GM18873 (cell line): ENCODE data around the gene ARMC3.
"Not testable (repeated sequence)": the region's sequence is repeated elsewhere in the genome, so short reads cannot be mapped to it uniquely, and the experiment has no call there.

Source experiments
- ATAC-seq: cut with Tn5 transposase; IDR thresholded peaks from one replicate; pipeline ENCODE4 v1.9.1; 2021; ENCODE audit warnings: mild to moderate bottlenecking, moderate library complexity, moderate number of reproducible peaks; ENCODE audit not compliant: unreplicated experiment, low FRiP score

Gene ARMC3

DNA sequence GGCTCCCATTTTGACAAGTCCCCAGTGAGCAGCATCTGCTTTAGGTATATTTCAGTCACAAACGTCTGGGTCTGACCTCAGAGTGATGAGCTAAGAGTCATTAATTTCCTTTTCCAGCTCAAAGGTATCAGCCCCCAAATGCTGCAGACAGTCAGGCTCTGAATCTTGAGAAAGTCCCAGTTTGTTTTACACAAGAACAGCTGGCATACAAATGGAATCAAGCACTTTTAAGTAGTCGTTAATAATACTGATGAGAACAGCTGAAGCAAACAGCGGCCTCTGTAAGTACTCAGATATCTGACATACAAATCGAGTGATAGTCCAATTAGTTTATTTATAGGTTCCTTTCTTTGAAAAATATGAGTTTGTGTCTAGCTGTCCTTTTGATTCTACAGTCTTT is 118.2 kb downstream of the ARMC3 start:
- no peak for ATAC-seq

DNA sequence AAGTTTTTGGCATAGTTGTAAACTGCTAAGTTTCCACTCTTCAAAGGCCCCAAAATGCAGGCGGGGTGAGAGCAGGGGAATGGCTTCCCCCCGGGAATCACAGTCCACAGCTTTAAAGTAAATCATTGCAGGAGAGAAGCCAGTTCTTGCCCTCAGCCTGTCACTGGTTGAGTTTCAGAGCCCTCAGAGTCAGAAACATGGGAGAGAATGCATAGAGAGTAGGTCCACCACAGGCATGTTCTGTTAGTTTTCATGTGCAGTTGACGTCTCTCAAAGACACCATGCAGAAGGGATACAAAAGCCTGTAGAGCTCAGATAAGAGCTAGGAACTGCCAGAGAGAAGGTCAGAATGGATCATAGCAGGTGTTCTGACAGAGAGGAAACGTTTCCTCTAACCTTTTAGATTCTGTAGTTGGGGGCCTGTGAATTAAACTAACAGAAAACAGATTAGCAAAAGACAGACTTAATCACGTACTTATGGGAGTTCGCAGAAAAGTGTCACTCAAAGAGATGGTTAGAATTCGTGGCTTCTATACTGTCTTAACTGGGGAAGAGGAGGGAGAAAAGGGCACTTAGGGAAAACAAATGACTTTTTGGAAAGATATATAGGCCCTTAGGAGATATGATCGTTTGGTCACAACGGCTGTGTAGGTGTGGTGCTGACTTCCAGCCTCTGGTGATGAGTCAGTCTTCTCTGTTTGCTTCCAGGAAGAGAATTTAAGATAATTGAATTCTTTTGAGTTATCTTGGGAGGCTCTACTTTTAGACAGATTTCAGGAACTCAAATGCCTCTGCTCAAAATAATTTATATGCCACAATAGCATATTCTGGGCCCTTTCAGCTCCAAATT is 119.6 kb downstream of the ARMC3 start:
- no peak for ATAC-seq

DNA sequence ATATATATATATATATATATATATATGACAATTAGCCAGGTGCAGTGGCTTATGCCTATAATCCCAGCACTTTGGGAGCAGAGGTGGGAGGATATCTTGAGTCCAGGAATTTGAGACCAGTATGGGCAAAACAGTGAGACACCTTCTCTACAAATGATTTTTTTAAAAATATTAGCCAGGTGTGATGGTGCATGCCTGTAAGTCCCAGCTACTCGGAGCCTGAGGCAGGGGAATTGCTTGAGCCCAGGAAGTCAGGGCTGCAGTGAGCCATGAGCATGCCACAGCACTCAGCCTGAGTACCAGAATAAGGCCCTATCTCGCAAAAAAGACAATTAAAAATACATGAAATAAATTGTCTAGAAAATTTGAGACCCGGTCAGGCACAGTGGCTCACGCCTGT is 120.3 kb downstream of the ARMC3 start:
- no peak for ATAC-seq

DNA sequence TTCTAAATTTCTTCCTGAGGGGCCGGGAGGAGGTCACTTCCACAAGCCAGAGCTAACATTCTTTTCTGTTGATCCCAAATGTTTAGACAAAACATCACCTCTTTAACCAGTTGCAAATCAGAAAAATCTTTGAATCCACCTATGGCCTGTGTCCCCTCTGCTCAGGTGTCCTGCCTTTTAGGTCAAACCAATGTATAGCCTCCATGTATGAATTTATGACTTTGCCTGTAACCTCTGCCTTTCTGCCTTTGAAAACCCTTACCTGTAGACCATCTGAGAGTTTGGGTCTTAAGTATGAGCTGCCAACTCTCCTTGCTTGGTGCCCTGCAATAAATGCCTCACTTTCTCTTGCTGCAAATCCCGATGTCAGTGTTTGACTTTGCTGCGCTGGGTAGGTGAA is 123.4 kb downstream of the ARMC3 start:
- no peak for ATAC-seq

DNA sequence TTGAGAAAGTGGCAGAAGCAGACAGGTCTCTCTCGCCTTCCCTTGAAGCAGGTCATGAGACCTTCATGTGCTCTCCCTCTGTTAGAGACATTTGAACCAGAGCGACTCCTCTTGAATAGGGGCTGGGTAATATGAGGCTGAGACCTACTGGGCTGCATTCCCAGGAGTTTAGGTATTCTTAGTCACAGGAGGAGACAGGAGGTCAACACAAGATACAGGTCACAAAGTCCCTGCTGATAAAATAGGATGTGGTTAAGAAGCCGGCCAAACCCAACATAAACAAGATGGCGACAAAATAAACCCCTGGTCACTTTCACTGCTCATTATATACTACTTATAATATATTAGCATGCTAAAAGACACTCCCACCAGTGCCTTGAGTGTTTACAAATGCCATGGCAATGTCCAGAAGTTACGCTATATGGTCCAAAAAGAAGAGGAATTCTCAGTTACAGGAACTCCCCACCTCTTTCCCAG is 124.0 kb downstream of the ARMC3 start:
- ATAC-seq = no peak

DNA sequence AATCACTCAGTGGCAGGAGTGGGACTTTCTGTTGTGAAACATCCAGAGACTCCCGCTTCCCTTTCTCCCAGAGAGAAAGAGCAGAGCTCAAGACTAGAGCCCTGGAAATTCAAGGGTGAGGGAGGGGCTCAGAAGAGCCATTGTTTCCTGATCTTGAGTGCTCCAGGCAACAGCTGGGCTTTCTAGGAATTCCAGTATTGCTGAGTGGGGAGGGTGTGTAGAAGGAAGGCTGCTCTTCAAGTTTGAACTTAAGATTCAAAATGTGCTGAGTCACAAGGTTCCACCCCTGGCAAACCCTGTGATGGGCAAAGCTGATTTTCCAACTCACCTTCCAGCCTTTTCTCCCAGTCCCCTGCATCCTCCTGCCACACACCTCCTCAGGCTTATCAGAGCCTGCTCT is 125.2 kb downstream of the ARMC3 start:
- no peak for ATAC-seq

DNA sequence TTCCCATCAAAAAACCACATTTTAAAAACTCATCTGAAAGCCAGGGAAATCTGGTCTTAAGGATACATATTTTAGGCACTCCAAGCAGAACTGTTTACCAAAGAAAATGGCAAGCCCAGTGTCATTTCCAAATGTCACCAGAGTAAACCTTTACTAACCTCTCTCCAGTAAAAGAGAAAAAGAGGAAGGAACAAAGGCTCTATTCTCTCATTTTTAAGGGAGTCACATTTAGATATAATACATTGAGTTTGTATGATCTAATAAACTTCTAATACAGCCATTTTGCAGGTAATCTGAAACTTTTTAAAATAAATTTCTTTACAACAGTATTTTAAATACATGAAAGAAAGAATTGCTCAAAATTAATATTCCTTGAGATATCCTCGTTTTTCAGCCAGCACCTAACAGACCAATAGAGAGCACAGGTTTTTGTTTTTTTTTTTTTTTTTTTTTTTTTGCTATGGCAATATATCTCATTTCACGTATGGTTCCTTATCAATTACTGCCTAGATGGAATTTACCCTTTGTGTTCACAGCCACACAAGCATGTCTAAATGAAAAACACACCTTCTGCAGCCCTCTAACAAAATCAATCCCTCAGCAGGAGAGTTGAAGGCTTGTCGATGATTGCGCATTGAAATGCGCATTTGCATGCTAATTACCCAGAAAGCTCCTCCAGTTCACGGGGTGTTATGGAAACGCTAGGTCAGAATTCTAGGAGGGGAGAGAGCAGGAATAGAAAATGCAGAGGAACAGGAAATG is 127.8 kb downstream of the ARMC3 start:
- ATAC-seq = no peak

DNA sequence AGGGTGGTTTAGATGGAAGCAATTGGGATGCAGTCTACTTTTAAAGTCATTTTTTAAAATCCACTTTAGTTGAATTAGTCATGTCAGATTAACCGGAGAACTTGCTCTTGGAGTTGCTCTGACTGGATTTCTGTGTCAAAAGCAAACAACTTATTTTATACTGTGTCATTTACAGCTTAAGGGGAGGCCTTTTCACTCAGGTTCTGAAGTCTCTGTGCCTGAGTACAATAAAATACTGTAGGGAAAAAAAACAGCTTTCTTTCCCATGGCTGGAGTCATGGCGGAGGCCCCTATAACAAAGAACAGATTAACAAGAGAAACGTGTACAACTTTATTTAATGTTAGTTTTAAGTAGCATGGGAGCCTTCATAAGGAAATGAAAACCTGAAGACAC is 128.3 kb downstream of the ARMC3 start:
- no peak for ATAC-seq

DNA sequence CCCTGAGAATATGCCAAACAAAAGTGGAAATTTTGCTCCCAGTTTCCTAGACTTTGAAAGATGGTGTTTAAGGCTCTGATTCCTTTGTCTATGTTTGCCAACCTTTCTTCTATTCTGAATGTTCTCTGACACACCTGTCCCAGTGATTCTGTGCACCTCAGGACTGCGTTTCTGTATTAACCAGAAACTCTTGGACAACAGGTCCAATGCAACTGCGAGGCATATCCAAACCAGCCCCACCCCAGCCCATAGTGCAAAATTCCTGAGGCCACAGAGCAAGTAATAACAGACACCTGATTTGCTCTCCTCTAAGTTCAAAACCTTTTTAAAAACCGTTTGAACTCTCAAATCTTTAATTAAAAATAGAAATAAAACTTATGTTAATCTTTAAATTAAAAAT is 130.5 kb downstream of the ARMC3 start:
- no peak for ATAC-seq

DNA sequence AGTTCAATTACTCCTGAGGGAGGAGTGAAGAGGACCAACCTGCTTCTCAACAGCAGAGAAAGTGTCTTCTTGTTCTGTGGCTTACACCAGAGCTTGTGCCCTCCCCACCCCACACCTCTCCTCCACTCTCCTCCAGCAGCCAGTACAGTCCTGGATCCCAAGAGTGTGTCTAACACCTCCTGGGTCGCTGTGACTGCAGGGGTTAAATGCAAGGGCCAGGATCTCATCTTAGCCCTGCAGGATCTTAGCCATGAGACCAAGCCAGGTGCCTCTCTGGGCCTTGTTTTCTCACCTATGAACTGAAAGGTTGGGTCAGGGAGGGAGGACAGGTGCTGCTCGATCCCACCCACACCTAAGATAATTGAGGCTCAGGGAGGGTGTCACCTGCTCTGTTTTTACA is 133.1 kb downstream of the ARMC3 start:
- no peak for ATAC-seq

DNA sequence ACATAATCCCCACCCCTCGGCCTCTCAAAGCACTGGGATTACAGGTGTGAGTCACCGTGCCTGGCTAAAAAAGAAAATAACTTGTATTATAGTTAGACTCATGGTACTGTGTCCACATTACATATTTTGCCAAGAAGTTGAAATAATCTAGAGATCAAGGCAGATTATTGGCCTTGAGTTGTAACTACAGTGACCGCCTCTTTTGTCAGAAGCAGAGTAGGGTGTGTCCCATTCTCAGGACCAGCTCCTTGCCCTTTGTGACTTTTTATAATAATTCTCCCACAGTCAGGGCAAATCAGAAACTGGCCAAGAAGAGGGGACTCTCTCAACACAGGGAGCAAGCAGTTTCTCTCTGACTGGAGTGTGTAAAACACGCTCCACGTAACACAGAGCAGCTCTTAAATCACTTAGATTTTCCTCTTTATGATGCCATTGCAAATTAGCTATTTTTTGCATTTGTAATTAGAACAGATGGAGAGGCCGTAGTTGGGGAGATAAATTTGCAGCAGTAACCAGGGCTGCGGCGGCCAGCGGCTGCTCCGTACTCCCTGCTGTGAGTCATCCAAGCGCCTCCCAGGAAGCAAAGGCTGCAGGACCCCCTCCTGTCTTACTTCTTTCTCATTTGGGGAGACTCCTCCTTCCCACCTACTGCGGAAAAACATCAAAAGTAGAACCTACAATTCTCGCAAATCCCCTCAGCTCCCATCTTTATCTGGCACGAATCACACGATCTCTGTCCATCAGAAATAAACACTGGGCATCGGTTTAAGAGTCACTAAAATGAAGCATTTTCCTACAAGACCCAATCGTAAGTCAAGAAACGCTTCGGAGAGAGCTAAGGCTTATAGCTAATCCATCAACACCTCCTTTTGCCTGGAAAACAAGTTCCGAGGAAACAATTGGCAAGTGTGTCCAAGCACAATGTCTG is 135.5 kb downstream of the ARMC3 start:
- ATAC-seq = no peak

DNA sequence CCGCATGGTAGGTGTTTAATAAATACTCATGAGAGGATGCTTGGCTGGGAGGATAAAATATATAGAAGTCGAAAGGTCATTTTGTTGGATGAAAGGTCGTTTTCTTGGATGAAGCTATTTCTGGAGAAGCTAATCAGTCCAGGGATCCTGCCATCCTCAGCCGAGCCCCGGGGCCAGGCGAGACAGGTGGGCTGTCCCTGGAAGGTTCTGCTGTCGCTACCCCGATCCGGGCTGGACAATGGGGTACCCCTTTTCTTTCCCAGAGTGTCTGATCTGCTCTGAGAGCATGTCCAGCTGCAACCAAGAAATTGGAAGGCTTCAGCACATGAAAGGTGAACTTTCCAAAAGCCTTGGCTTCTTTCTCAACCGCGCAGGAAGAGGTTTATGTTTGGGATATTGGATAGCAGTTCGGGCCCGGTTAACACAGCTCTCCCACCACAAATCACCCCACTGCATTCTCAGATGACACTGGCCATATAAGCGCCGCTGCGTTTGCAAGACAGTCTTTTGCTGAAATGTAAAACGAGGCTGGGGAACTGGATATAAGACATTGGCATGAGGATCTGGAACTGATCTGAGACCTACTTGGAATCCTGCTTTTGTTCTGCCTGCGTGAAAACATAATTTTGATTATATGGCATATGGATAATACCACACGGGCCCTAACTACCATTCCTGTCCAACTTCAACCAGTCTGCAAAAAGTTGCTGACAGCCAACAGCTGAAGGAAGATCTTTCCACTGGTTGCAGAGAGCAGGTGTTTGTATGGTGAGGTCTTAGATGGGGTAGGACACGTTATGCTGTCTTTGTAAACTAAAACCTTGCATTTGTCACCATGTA is 136.3 kb downstream of the ARMC3 start:
- no peak for ATAC-seq

DNA sequence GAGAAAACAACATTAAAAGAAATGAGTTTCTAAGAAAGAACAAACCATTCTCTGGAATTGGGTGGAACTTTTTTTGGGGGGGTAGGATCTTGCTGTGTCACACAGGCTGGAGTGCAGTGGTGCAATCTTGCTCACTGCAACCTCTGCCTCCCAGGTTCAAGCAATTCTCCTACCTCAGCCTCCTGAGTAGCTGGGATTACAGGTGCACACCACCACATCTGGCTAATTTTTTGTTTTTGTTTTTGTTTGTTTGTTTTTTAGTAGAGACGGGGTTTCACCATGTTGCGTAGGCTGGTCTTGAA is 136.9 kb downstream of the ARMC3 start:
- not testable (repeated sequence) for ATAC-seq

DNA sequence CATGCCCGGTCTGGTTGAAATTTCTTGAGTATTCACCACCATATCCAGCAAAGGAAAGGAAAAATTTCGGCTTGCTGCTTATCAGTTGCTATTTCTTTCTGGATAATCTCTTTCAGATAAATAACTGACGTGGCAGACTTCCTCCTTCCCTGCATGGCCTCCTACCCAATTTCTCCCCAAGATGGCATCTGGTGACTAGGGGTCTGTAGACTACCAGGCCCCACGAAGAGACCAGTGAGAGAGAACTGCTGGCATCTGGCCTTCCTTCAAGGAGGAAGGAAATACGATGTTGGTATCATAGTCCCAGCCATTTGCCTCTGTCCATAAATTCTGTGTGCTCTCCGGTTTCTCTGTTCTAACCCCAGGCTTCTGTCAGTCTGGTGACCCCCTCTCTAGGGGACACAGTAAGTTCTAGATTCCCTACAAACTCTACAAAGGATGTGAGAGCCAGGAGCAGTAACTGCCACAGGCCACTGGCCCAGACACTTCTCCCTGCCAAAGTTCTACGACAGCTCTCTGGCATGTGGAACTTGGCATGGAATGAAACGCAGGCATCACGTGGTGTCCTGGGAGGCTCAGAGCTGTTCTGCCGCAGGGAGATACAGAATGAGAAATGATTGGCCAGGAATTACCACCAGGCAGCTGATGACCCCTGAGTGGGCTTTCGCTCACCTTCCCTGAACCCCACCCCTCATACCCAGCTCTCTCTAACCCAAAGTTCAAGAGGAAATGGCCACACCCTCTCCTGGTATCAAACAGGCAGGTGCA is 137.5 kb downstream of the ARMC3 start:
- ATAC-seq = no peak

DNA sequence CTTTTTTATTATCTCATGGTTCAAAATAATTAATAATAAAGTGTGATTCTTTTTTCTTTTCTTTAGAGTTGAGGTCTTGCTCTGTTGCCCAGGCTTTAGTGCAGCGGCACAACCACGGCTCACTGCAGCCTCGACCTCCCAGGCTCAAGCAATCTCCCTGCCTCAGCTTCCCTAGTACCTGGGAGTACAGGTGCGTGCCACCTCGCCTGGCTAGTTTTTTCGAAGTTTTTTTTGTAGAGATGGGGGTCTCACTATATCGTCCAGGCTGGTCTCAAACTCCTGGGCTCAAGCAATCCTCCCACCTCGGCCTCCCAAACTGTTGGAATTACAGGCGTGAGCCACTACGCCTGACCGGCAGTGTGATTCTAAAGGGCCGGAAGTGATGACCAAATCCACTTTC is 139.5 kb downstream of the ARMC3 start:
- no peak for ATAC-seq

DNA sequence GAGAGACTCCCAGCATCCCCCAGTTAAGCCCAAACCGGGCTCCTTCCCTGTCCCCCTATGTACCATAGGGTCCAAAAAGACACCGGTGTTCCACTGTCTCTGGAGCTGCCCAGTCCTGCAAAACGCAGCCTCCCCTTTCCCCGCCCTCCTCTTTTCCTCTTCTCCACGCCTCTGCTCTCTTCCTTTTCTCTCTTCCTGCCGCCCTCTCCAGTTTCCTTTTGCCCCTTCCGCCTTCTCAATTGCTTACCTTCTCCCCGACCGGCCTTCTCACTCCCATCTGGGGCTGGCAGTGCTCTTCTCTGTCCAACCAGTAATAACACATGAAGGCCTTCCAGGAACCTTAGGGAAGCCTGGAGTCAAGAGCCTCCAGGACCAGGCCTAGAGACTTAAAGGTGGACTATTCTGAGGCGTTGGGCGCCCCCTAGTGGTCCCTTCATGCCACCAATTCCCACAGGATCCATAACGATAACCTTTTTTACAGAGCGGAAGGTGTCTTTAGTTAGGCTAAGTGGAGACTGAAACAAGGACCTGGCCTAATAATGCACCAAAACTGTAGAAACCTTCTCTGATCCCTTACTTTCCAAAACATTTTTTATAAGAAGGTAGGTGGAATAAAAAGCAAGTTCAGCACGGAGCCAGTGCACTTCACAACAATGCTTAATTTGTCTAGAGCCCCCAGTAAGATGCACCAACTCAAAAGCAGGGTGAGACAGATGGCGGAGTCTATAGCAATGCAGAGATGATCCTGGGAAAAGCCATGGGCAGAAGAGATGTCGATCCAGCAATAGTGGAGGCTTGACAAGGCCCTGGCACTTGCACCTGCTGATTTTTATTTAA is 140.3 kb downstream of the ARMC3 start:
- ATAC-seq = no peak

DNA sequence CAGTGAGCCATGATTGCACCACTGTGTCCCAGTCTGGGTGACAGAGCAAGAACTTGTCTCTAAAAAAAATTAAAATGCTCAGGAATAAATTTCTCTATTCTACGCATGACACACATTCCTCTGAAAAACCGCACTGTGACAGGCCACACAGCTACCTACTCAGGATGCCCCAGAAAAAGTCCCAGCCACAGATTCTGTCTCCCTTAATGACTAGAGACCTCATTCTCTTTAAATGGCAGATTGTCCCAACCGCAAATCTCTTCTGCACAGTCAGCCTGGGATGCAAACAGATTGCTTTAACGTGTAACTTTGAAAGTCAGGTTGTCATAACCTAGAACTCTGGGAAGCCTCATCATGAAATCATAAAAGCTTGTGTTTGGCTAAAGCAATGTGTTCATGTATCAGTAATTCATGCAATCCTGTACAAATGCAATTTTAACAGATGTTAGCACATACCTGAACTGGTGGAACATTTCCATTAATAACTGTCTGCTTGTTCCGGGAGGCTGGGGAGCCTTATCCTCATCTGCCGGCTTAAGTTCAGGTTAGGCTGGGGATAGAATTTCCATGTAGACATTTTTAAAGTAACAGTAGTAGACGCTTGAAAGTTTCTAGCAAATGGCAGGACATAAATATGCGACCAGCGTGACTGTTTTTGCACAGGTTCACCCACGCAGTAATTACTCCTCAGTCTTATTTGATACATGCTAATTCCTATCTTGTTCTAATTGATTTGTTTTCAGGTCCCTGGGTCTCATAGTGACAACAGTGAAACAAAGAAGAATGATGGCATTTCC is 141.4 kb downstream of the ARMC3 start:
- ATAC-seq = peak; percentile 61
